ENCODE results near the gene C2orf15.

- TF ChIP-seq ZBTB26 (CRISPR knock-in tag; IDR thresholded peaks at IDR 0.05): no peak
- TF ChIP-seq DIDO1 (tag; IDR thresholded peaks at IDR 0.05; ENCODE audit: low read depth): no peak
These were observed 58.7 kb downstream of the C2orf15 start for GRCh38 chr2:99200076-99200800.
